ENCODE measurements around the gene PCNX1.

The PCNX1 gene

DNA sequence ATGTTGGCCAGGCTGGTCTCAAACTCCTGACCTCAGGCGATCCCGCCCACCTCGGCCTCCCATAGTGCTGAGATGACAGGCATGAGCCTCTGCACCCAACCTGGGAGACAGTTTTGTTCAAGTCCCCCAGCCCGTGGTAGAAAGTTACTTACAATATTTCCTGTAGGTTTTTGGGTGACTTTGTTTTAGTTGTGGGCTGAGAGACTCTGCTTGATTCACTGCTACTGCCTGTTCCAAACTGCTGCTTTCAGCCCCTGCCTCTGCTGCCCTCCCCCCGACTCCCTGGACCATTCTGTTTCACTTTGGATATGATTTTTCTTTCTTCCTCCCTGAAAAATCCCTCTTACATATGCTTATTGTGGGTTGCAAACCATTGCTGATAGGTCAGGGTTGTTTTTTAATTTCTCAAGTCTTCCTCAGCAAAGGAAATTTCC is 13.4 kb upstream of the PCNX1 start:
- Histone ChIP-seq H3K27ac (no peak overlapping the region), H3K9me3 (ENCODE audit: low read depth, low read length) (0 out of 2 replicates have a peak, but pooled peaks cover 4% of the 10 kb centered on the region), H3K9ac (ENCODE audit: insufficient read length) (no peak overlapping the region), H3K4me3 (no peak overlapping the region), H3K36me3 (ENCODE audit: insufficient read depth, low read length) (no peaks in the 10 kb centered on the region)
- no peak for DNase-seq (ENCODE audit: low read depth, low spot score)
- TF ChIP-seq POLR2AphosphoS5 (IDR thresholded peaks at IDR 0.05; ENCODE audit: borderline replicate concordance, low read depth, low read length) (no peak), EZH2 (IDR thresholded peaks at IDR 0.05) (no peak), FOXP2 (optimal IDR thresholded peaks at IDR 0.05; ENCODE audit: control extremely low read depth, extremely low read length, insufficient read depth) (no peak)

DNA sequence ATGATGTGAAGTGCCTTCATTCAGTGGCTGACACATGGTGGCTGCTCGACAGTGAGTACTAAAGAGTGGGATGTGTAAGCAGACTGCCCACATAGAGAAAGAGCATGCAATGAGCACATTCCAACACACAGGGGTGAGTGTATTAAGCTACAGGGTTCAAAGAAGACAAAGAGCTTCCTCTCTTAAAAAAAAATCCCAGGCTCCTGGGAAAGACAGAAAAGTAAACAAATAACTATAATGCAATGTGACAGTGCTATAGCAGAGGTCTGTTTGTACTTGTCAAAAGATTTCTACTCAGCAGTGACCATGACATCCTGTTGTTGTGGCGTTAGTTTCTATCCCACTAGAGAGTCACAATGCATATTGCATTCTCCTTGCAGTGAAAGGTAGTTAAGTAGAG is 12.4 kb upstream of the PCNX1 start:
- Histone ChIP-seq H3K27ac (no peak overlapping the region), H3K4me3 (no peak overlapping the region), H3K9me3 (ENCODE audit: low read depth, low read length) (0 out of 2 replicates have a peak, but pooled peaks cover 4% of the 10 kb centered on the region), H3K36me3 (ENCODE audit: insufficient read depth, low read length) (no peaks in the 10 kb centered on the region), H3K9ac (ENCODE audit: insufficient read length) (no peak overlapping the region)
- TF ChIP-seq FOXP2 (optimal IDR thresholded peaks at IDR 0.05; ENCODE audit: control extremely low read depth, extremely low read length, insufficient read depth) (no peak), EZH2 (IDR thresholded peaks at IDR 0.05) (no peak)
- no peak for DNase-seq (ENCODE audit: low read depth, low spot score)

DNA sequence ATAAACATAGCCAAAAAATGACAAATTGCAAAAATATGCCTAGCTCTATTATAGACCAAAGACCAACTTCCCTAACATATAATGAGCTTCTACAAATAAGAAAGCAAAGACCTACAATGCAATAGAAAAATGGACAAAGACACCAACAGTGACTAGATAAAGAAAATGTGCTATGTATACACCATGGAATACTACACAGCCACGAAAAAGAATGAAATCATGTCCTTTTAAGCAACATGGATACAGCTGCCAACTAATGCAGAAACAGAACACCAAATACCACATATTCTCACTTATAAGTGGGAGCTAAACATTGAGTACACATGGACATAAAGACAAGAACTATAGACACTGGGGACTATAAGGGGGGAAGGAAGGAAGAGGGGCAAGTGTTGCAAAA is 10.9 kb upstream of the PCNX1 start:
- no peak for TF ChIP-seq POLR2AphosphoS5 (IDR thresholded peaks at IDR 0.05; ENCODE audit: borderline replicate concordance, low read depth, low read length)
- no peak overlapping the region for H3K4me3 ChIP-seq
- H3K27ac ChIP-seq = no peak overlapping the region
- H3K36me3 ChIP-seq (ENCODE audit: insufficient read depth, low read length) = no peaks in the 10 kb centered on the region
- no peak overlapping the region for H3K9ac ChIP-seq (ENCODE audit: insufficient read length)
- H3K9me3 ChIP-seq (ENCODE audit: low read depth, low read length) = 0 out of 2 replicates have a peak, but pooled peaks cover 4% of the 10 kb centered on the region
- DNase-seq (ENCODE audit: low read depth, low spot score) = no peak

DNA sequence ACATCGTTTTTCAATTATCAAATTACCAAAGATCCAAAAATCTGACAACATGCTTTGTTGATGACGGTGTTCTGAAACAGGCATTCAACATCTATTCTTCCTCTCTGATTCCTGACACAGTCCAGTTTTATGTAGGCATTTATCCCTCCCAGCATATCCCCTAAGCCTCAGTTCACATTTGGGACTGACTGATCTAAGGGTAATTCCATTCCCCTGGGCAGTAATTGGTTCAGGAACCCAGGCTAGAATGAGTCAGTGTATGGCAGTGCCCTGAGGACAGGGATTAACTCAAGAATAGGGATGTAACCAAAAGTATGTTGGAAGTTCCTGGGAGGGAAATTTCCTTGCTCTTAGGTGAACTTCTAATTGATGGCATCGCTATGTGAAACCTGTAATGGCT is 10.3 kb upstream of the PCNX1 start:
- H3K9ac ChIP-seq (ENCODE audit: insufficient read length) = no peak overlapping the region
- H3K9me3 ChIP-seq (ENCODE audit: low read depth, low read length) = 0 out of 2 replicates have a peak, but pooled peaks cover 4% of the 10 kb centered on the region
- H3K4me3 ChIP-seq = no peak overlapping the region
- DNase-seq (ENCODE audit: low read depth, low spot score) = no peak
- no peak for TF ChIP-seq EZH2 (IDR thresholded peaks at IDR 0.05)
- TF ChIP-seq FOXP2 (optimal IDR thresholded peaks at IDR 0.05; ENCODE audit: control extremely low read depth, extremely low read length, insufficient read depth) = no peak
- H3K27ac ChIP-seq = no peak overlapping the region
- no peaks in the 10 kb centered on the region for H3K36me3 ChIP-seq (ENCODE audit: insufficient read depth, low read length)

DNA sequence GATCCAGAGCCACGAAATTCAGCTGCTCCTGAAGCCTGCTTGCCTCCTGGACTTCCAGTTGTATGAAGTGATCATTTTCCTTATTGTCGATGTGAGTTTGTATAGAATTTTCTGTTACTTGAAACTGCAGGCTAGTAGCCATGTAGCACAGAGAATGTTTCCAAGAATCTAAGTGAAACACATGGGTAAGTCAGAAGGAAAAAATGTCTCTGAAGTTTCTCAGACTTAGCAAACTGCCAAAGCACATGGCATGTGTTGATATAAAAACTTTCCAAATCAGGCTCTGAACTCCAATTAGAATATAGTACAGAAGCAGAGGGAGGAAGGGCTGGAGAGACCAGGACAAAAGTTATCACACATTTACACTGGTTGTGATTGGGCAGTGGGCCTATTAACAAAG is 9.8 kb upstream of the PCNX1 start:
- Histone ChIP-seq H3K9ac (ENCODE audit: insufficient read length) (peak overlapping the region; percentile 2), H3K9me3 (ENCODE audit: low read depth, low read length) (0 out of 2 replicates have a peak, but pooled peaks cover 4% of the 10 kb centered on the region), H3K4me3 (no peak overlapping the region), H3K27ac (peak overlapping the region; percentile 42), H3K36me3 (ENCODE audit: insufficient read depth, low read length) (no peaks in the 10 kb centered on the region)
- TF ChIP-seq EZH2 (IDR thresholded peaks at IDR 0.05) = no peak
- TF ChIP-seq FOXP2 (optimal IDR thresholded peaks at IDR 0.05; ENCODE audit: control extremely low read depth, extremely low read length, insufficient read depth) = no peak
- TF ChIP-seq POLR2AphosphoS5 (IDR thresholded peaks at IDR 0.05; ENCODE audit: borderline replicate concordance, low read depth, low read length) = no peak
- no peak for DNase-seq (ENCODE audit: low read depth, low spot score)

DNA sequence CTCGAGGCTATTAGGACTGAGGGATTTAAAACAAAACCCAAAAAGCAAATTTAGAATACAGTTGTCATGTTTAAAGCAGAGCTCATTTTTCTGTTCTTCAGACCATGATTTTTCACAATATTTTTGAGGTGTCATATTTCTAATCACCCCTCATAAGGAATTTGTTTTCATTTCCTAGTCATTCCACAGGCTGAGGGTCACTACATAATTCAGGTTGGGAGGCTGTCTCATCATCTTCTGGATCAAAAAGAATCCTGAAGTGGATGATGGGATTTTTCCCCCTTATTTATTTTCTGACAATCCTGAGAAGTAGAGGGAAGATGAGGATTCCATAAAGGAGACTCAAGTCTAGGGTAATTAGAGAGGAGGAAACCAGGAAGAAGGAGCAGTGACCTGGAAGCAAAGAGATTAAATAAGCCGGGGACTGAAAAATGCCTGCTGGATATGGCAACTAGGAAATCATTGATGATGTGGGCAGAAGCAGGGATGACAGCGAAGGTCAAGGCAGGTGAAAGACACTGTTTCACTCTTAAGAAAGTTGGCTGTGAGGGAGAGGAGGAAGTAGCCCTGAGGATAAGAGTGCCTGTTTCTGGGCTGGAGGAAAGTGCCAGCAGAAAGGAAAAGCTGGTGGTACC is 9.0 kb upstream of the PCNX1 start:
- no peak overlapping the region for H3K4me3 ChIP-seq
- H3K9me3 ChIP-seq (ENCODE audit: low read depth, low read length) = 0 out of 2 replicates have a peak, but pooled peaks cover 4% of the 10 kb centered on the region
- H3K9ac ChIP-seq (ENCODE audit: insufficient read length) = peak overlapping the region; percentile 2
- H3K27ac ChIP-seq = 0 out of 2 replicates have a peak overlapping the region, but pooled peaks have one; percentile 42
- H3K36me3 ChIP-seq (ENCODE audit: insufficient read depth, low read length) = no peaks in the 10 kb centered on the region
- DNase-seq (ENCODE audit: low read depth, low spot score) = no peak
- no peak for TF ChIP-seq FOXP2 (optimal IDR thresholded peaks at IDR 0.05; ENCODE audit: control extremely low read depth, extremely low read length, insufficient read depth)
- TF ChIP-seq EZH2 (IDR thresholded peaks at IDR 0.05) = no peak
- no peak for TF ChIP-seq POLR2AphosphoS5 (IDR thresholded peaks at IDR 0.05; ENCODE audit: borderline replicate concordance, low read depth, low read length)

DNA sequence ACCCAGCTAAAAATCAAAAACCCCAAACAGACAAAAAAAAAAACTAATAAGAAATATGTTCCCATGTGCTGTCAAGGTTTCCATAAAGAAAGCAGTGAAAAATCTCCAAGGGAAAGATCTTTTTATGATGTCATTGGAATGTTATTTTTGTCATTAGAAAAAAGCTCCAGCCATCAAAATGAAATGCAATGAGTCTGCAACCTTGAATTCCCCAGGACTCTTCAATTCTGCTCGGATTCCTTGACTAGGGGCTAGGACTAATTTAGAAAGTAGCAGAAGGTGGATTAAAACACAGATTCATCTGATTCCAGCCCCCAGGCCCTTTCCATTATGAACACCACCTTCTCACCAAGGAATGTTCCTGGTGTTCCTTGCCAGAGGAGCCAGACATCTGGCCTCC is 6.0 kb upstream of the PCNX1 start:
- no peak for TF ChIP-seq EZH2 (IDR thresholded peaks at IDR 0.05)
- no peak for TF ChIP-seq POLR2AphosphoS5 (IDR thresholded peaks at IDR 0.05; ENCODE audit: borderline replicate concordance, low read depth, low read length)
- no peak for TF ChIP-seq FOXP2 (optimal IDR thresholded peaks at IDR 0.05; ENCODE audit: control extremely low read depth, extremely low read length, insufficient read depth)
- Histone ChIP-seq H3K9ac (ENCODE audit: insufficient read length) (no peak overlapping the region), H3K9me3 (ENCODE audit: low read depth, low read length) (0 out of 2 replicates have a peak, but pooled peaks cover 4% of the 10 kb centered on the region), H3K36me3 (ENCODE audit: insufficient read depth, low read length) (no peaks in the 10 kb centered on the region), H3K27ac (peak overlapping the region; percentile 63; the same call in 1 of the 2 replicates), H3K4me3 (no peak overlapping the region)
- no peak for DNase-seq (ENCODE audit: low read depth, low spot score)

DNA sequence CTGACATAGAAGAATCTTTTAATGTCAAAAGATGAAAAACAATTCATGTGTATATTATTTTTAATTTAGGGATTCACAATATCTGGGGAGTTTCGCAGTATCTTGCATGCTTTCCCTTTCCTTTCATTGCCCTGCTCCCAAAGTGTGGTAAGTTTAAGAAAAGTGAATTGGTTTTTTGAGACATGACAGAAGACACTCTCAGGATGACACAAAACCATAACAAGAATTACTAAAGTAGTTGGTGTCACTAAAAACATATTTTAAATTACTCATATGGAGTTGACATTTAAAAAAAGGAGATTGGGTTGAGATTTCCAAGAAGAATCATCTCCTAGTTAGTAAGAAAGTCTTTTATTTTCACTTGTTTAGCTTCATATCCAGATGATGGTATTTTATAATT is 5.1 kb upstream of the PCNX1 start:
- Histone ChIP-seq H3K27ac (no peak overlapping the region), H3K9me3 (ENCODE audit: low read depth, low read length) (no peaks in the 10 kb centered on the region), H3K36me3 (ENCODE audit: insufficient read depth, low read length) (no peaks in the 10 kb centered on the region), H3K4me3 (no peak overlapping the region), H3K9ac (ENCODE audit: insufficient read length) (no peak overlapping the region)
- DNase-seq (ENCODE audit: low read depth, low spot score) = no peak
- TF ChIP-seq EZH2 (IDR thresholded peaks at IDR 0.05) (no peak), FOXP2 (optimal IDR thresholded peaks at IDR 0.05; ENCODE audit: control extremely low read depth, extremely low read length, insufficient read depth) (no peak), POLR2AphosphoS5 (IDR thresholded peaks at IDR 0.05; ENCODE audit: borderline replicate concordance, low read depth, low read length) (no peak)

DNA sequence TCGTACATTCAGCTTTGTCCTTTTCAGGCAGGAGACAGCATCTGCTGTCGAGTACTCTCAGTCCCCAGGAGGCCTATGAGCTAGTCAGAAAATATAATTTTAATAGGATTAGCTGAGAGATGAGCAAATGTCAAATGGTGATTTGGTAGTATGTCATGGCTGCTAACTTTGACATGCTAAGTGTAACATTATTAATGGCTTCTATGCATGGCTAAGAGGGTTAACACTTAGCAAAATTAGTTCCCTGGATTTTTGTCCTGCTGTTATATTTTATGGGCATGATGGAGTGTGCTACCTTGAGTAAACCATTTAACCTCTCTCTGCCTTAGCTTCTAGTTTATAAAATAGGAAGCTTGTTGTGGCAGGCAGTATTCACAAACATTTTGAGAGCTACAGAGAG is 2.9 kb upstream of the PCNX1 start:
- Histone ChIP-seq H3K9ac (ENCODE audit: insufficient read length) (no peak overlapping the region), H3K9me3 (ENCODE audit: low read depth, low read length) (no peaks in the 10 kb centered on the region), H3K4me3 (no peak overlapping the region), H3K27ac (no peak overlapping the region), H3K36me3 (ENCODE audit: insufficient read depth, low read length) (no peaks in the 10 kb centered on the region)
- no peak for DNase-seq (ENCODE audit: low read depth, low spot score)
- no peak for TF ChIP-seq EZH2 (IDR thresholded peaks at IDR 0.05)

Measured in SK-N-MC (cell line).